Transverse colon (tissue), 4 donors: ENCODE results near the gene KRT2.

Experiments
- EP300 ChIP-seq: sonication (generic); formaldehyde crosslinking; IDR thresholded peaks from one replicate; pipeline ENCODE4 v1.6.1; 2017; ENCODE audit warnings: antibody characterized with exemption, low read depth
- POLR2A ChIP-seq: fragments of 450-650 bp; IDR thresholded peaks from one replicate; pipeline ENCODE4 v1.6.1; 2016; ENCODE audit warnings: antibody characterized with exemption, mild to moderate bottlenecking, moderate library complexity
- POLR2AphosphoS5 ChIP-seq, 3 donors: sonication (generic); formaldehyde crosslinking; IDR thresholded peaks; one replicate each; pipeline ENCODE4 v1.6.1; 2016; ENCODE audit warnings: antibody characterized with exemption in 3 of 3
- TF ChIP-seq, protein P1 (sequence below), 5 experiments: fragments of 200-600 bp in 3 of 5; fragments of 450-650 bp in 2 of 5; sonication (generic) in 3 of 5; IDR thresholded peaks; 1 replicate in 2 of 5; 2 replicates in 3 of 5; pipeline ENCODE4 v1.5.1; 2016 to 2017; ENCODE audit warnings: antibody characterized with exemption in 5 of 5, inconsistent platforms in 3 of 5, mild to moderate bottlenecking in 2 of 5, moderate library complexity in 1 of 5

DNA sequence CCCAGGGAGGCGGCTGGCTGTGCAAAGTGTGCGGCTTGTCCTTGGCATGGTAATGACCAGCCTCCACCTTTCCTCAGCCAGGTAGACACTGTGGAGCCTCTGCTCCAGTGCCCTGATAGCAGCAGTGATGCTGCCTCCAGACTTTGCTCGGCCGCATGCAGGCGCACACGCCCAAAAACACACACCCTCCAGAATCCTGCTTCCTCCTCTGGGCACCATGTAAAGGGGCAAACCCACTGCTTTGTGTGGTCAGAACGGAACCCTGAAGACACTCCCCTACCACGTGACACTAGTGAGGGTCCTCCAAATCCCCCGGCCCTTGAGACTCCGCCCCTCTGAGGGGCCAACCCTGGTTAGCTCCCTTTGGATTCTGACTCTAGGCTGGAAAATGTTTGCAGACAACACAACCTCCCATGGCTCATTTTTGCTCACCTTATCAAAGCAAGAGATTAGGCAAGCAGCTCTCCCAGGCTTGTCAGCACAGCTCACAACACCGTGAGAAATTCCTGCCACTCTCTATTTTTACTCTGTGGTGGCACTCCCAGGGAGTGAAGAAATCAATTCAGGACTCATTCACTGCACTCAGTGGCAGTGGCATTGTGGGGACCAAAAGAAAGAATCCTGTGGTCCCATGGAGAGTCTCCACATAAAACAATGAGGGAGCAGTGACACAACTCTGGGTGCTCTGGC is 46.8 kb upstream of the KRT2 start:
- TF ChIP-seq POLR2A (no peak), EP300 (no peak), POLR2AphosphoS5 (IDR thresholded peaks at IDR 0.05) (no peak)
- TF ChIP-seq, protein P1, sequence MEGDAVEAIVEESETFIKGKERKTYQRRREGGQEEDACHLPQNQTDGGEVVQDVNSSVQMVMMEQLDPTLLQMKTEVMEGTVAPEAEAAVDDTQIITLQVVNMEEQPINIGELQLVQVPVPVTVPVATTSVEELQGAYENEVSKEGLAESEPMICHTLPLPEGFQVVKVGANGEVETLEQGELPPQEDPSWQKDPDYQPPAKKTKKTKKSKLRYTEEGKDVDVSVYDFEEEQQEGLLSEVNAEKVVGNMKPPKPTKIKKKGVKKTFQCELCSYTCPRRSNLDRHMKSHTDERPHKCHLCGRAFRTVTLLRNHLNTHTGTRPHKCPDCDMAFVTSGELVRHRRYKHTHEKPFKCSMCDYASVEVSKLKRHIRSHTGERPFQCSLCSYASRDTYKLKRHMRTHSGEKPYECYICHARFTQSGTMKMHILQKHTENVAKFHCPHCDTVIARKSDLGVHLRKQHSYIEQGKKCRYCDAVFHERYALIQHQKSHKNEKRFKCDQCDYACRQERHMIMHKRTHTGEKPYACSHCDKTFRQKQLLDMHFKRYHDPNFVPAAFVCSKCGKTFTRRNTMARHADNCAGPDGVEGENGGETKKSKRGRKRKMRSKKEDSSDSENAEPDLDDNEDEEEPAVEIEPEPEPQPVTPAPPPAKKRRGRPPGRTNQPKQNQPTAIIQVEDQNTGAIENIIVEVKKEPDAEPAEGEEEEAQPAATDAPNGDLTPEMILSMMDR (IDR thresholded peaks at IDR 0.05): no peak
